Kidney (tissue), 14 donors: ENCODE results near the gene OR2D3. TPM values are rescaled to one million over a fixed set of nuclear protein-coding genes. Genes with fewer than 3 reads are reported as not detected.
"Not testable (repeated sequence)": the region's sequence is repeated elsewhere in the genome, so short reads cannot be mapped to it uniquely, and the experiment has no call there.

Experiments
- DNase-seq, 5 donors: peaks; one replicate each; pipeline ENCODE4 v3.0.0-alpha.2; 2013 to 2020
- FAIRE-seq: peaks from 2 replicates; lab custom pipeline; 2012; peaks lifted over from hg19 to GRCh38; lab: Jason Lieb, UNC
- H3K27ac ChIP-seq, 2 donors: one replicate each; pipeline ENCODE4 v1.7.0; 2013; ENCODE audit warnings: low read depth in 2 of 2, low read length in 2 of 2, inconsistent platforms in 1 of 2
- H3K27me3 ChIP-seq: one replicate; pipeline ENCODE4 v1.7.1; 2013; ENCODE audit warnings: low read length, inconsistent platforms; ENCODE audit not compliant: control insufficient read depth, insufficient read depth
- H3K36me3 ChIP-seq, 3 donors: one replicate each; pipeline versions ENCODE4 v1.7.0 to v1.7.1; 2013; ENCODE audit warnings: low read length in 3 of 3, control low read depth in 1 of 3, inconsistent platforms in 1 of 3; ENCODE audit not compliant: insufficient read depth in 3 of 3, control insufficient read depth in 2 of 3
- H3K4me1 ChIP-seq, 3 donors: one replicate each; pipeline versions ENCODE4 v1.7.0 to v1.7.1; 2013; ENCODE audit warnings: low read length in 3 of 3, inconsistent platforms in 1 of 3, low read depth in 1 of 3; ENCODE audit not compliant: control insufficient read depth in 2 of 3, insufficient read depth in 2 of 3
- H3K4me3 ChIP-seq, 3 donors: one replicate each; pipeline versions ENCODE4 v1.7.0 to v1.8.1; 2013; ENCODE audit warnings: low read length in 3 of 3, control low read depth in 1 of 3, inconsistent platforms in 1 of 3
- H3K9ac ChIP-seq, 3 donors: one replicate each; pipeline versions ENCODE4 v1.7.0 to v1.7.1; 2013; ENCODE audit warnings: low read length in 3 of 3, control low read depth in 1 of 3, inconsistent platforms in 1 of 3
- H3K9me3 ChIP-seq, 3 donors: one replicate each; pipeline versions ENCODE4 v1.7.0 to v1.7.1; 2013; ENCODE audit warnings: low read length in 3 of 3, control low read depth in 1 of 3, inconsistent platforms in 1 of 3; ENCODE audit not compliant: control insufficient read depth in 2 of 3, insufficient read depth in 1 of 3
- CTCF ChIP-seq: IDR thresholded peaks from 3 replicates; pipeline ENCODE4 v1.5.1; 2012; ENCODE audit warnings: mild to moderate bottlenecking, moderate library complexity, borderline replicate concordance; ENCODE audit not compliant: insufficient read depth; ENCODE audit errors: extremely low read depth
- intact Hi-C: fragments of 100-400 bp; cut with DNase I; formaldehyde crosslinking; loops from one replicate; pipeline ENCODE4 v1.11.1; 2022
- polyA plus RNA-seq: library from polyadenylated mRNA; stranded (reverse); fragments of 350-450 nt; fragmentation: Illumina TruSeq; extraction: RNeasy Lipid Tissue Mini Kit (QIAGEN cat#74804); gene quantifications from one replicate; pipeline ENCODE4 v1.2.3, GENCODE V29; 2014; ENCODE audit warnings: low read depth, low replicate concordance; ENCODE audit not compliant: insufficient read depth
- total RNA-seq: library from RNA; stranded (reverse); fragmentation: NEBNext Ultra II Directional; extraction: Animal tissue kit (Norgen Biotek cat#: 25700); gene quantifications from one replicate; pipeline ENCODE4 v1.2.1, GENCODE V29; 2021
- donor health status: control.
- donor health status: control.
- donor health status: control.
- donor health status: control.
- donor health status: control.
- donor health status: DM: yes; HTN: yes; CAD: no.
- donor health status: Normal renal cell carcinoma (clear cell type).

Gene OR2D3
- total and polyA plus RNA-seq, 2 donors from 2014 or later, result not detected

GRCh38 chr11:6968816-6969215 is 48.0 kb downstream of the OR2D3 start:
- DNase-seq (no peak), FAIRE-seq (no peak)
- Histone ChIP-seq H3K36me3 (no peaks in the 10 kb centered on the region), H3K9ac (no peak overlapping the region), H3K9me3 (no peaks in the 10 kb centered on the region), H3K27me3 (no peaks in the 10 kb centered on the region), H3K4me3 (no peak overlapping the region), H3K27ac (no peak overlapping the region), H3K4me1 (no peaks in the 10 kb centered on the region)
- intact Hi-C loops, result no loop called here
- TF ChIP-seq CTCF, result no peak

GRCh38 chr11:6969854-6970253 is 49.1 kb downstream of the OR2D3 start:
- intact Hi-C loops, FAIRE-seq, H3K4me3 ChIP-seq, H3K4me1 ChIP-seq, H3K36me3 ChIP-seq, H3K9ac ChIP-seq, H3K27me3 ChIP-seq, H3K9me3 ChIP-seq, H3K27ac ChIP-seq: not testable (repeated sequence)
- peak in 2 of 5 donors; percentile 5 to 9 for DNase-seq

Other genes with a start within 250 kb of the OR2D3 start
- 44.0 TPM for gene MRPL17, start 237.7 kb upstream of the OR2D3 start, total RNA-seq
- 121 TPM for gene MRPL17, start 237.7 kb upstream of the OR2D3 start, polyA plus RNA-seq
- gene OR2AG2, start 149.0 kb upstream of the OR2D3 start, total RNA-seq, result 0.19 TPM
- gene OR2AG2, start 149.0 kb upstream of the OR2D3 start, polyA plus RNA-seq, result not detected
- gene OR2AG1, start 138.0 kb upstream of the OR2D3 start, total RNA-seq, result not detected
- not detected for gene OR2AG1, start 138.0 kb upstream of the OR2D3 start, polyA plus RNA-seq
- gene OR6A2, start 121.3 kb upstream of the OR2D3 start, total RNA-seq, result 0.25 TPM
- gene OR6A2, start 121.3 kb upstream of the OR2D3 start, polyA plus RNA-seq, result not detected
- gene OR10A5, start 75.3 kb upstream of the OR2D3 start, total RNA-seq, result not detected
- not detected for gene OR10A5, start 75.3 kb upstream of the OR2D3 start, polyA plus RNA-seq
- not detected for gene OR10A2, start 57.9 kb upstream of the OR2D3 start, total RNA-seq
- not detected for gene OR10A2, start 57.9 kb upstream of the OR2D3 start, polyA plus RNA-seq
- not detected for gene OR10A4, start 44.4 kb upstream of the OR2D3 start, total RNA-seq
- not detected for gene OR10A4, start 44.4 kb upstream of the OR2D3 start, polyA plus RNA-seq
- 0.60 TPM for gene OR2D2, start 28.5 kb upstream of the OR2D3 start, total RNA-seq
- not detected for gene OR2D2, start 28.5 kb upstream of the OR2D3 start, polyA plus RNA-seq
- 6.4 TPM for gene ZNF215, start 5.4 kb downstream of the OR2D3 start, total RNA-seq
- 0.56 TPM for gene ZNF215, start 5.4 kb downstream of the OR2D3 start, polyA plus RNA-seq
- 5.9 TPM for gene ZNF214, start 99.3 kb downstream of the OR2D3 start, total RNA-seq
- 3.2 TPM for gene ZNF214, start 99.3 kb downstream of the OR2D3 start, polyA plus RNA-seq
- gene NLRP14, start 99.5 kb downstream of the OR2D3 start, total RNA-seq, result 0.47 TPM
- 0.28 TPM for gene NLRP14, start 99.5 kb downstream of the OR2D3 start, polyA plus RNA-seq
- 0.13 TPM for gene RBMXL2, start 168.0 kb downstream of the OR2D3 start, total RNA-seq
- not detected for gene RBMXL2, start 168.0 kb downstream of the OR2D3 start, polyA plus RNA-seq